ENCODE measurements around the gene MMP17.

DNA sequence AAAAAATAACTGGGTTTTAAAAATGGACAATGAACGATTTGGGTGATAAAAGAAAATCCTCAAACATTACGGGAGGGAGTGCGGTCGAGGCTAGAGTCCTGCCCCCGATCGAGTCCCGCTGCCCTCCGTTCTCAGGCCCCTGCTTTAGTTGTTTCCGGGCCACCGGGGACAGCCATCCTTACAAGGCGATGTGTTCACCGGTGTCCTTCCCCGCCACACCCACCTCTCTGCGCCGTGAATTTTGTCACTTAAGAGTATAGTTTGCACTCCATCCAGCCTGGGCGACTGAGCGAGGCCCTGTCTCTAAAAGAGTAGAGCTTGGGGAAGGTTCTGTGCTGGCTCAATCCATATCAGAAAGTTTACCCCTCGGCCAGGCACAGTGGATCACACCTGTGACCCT is 69.1 kb downstream of the MMP17 start:
- TF ChIP-seq CTCF (IDR thresholded peaks at IDR 0.05; ENCODE audit: low read depth, low read length) (no peak), POLR2A (IDR thresholded peaks at IDR 0.05; ENCODE audit: extremely low read depth, insufficient read length) (no peak), MAX (IDR thresholded peaks at IDR 0.05; ENCODE audit: low read depth, low read length) (no peak)

All from NB4 (cell line).